ENCODE data around the gene VAV2. TPM values are rescaled to one million over a fixed set of nuclear protein-coding genes. Genes with fewer than 3 reads are reported as not detected.

Gene VAV2
- total RNA-seq, 4 donors from 2014 or later: 15.0 to 25.7 (median 20.5) TPM

DNA sequence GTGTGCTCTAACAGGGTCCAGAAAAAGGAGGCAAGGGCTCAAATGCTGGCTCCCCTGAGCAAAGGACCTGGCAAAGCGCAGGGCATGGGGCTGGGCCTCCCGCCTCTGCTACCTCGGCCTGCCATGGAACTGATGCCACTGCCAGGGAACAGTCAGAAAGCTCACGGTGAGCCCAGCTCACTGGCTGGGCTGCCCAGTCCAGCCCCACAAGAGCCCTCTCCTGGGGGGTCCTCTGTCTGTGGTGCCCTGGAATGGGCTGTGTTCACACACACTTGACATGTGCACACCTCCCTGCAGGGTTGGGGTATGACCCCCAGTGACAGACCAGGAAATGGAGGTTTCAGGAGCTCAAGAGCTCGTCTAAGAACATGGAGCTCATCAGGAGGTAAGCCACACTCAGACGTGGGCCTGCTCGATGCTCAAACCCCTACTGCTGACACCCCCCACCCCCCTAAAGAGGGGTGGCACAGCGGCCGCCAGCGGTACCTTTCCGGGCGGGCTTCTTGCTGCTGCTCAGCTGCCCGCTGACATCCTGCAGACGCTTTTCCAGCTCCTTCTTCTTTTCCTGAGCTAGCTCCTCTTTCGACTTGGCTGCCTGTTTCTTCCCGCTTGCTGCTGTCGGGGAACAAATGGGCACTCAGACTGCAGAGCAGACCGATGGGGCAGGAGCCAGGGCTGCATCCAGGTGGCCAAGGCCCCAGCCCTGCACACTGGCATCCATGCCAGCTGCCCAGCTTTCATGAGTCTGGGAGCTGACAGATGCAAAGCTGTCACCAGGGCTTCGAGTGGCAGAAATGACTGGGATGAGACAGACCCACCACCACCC lies 42.3 kb upstream of the VAV2 start:
- H3K4me3 ChIP-seq (replicated peaks in 1 of 3): no peak overlapping the region
- no peak for TF ChIP-seq POLR2A (IDR thresholded peaks at IDR 0.05)
- TF ChIP-seq, protein P1, sequence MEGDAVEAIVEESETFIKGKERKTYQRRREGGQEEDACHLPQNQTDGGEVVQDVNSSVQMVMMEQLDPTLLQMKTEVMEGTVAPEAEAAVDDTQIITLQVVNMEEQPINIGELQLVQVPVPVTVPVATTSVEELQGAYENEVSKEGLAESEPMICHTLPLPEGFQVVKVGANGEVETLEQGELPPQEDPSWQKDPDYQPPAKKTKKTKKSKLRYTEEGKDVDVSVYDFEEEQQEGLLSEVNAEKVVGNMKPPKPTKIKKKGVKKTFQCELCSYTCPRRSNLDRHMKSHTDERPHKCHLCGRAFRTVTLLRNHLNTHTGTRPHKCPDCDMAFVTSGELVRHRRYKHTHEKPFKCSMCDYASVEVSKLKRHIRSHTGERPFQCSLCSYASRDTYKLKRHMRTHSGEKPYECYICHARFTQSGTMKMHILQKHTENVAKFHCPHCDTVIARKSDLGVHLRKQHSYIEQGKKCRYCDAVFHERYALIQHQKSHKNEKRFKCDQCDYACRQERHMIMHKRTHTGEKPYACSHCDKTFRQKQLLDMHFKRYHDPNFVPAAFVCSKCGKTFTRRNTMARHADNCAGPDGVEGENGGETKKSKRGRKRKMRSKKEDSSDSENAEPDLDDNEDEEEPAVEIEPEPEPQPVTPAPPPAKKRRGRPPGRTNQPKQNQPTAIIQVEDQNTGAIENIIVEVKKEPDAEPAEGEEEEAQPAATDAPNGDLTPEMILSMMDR (IDR thresholded peaks at IDR 0.05): no peak
- H3K4me1 ChIP-seq: no peaks in the 10 kb centered on the region
- DNase-seq: no peak
- H3K27me3 ChIP-seq: no peaks in the 10 kb centered on the region
- WGBS, 2 donors: 96 to 98% methylated on average over 16 to 18 of the region's 19 CpGs
- no peaks in the 10 kb centered on the region for H3K9me3 ChIP-seq
- intact Hi-C loops (cut with DNase I): no loop called here
- no peak overlapping the region for H3K27ac ChIP-seq
- H3K36me3 ChIP-seq: peaks cover 55 to 58% of the 10 kb centered on the region in 2 donors

DNA sequence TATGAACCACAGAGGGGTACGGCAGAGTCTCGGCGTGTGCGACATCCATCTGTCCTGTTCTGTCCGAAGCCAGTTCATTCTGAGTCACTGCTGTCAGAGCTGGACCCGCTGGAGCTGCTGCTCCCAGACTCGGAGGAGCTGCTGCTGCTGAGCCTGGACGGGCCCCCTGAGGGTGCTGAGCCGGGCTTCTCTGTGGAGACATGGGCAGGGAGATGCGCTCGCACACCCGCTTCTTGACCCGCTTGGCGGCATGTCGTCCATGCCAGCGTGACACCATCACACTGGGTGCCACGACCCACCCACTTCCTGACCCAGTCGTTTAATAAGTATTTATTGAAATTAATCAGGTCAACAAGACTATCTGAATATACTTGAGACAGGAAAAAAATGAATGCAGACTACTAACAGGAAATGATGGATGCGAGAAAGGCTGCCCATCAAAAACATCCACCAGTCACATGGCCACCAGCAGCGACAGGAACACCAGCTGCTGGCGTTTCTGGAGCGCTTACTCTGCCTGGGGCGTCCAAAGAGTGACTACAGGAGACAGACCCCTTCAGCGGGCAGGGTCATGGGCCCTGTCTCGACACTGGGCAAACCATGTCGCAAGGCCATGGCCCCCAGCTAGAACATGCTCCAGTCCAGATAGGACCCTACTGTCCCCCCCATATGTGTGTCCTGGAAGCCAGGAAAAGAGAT lies 41.5 kb upstream of the VAV2 start:
- intact Hi-C loops (cut with DNase I): no loop called here
- H3K9me3 ChIP-seq: no peaks in the 10 kb centered on the region
- H3K4me1 ChIP-seq: no peaks in the 10 kb centered on the region
- DNase-seq: no peak
- TF ChIP-seq, protein P1 (IDR thresholded peaks at IDR 0.05): no peak
- TF ChIP-seq POLR2A (IDR thresholded peaks at IDR 0.05): no peak
- peaks cover 48 to 54% of the 10 kb centered on the region in 2 donors for H3K36me3 ChIP-seq
- H3K27me3 ChIP-seq: no peaks in the 10 kb centered on the region
- H3K27ac ChIP-seq: no peak overlapping the region
- WGBS, 2 donors: 95% methylated on average over 26 of the region's 26 CpGs
- H3K4me3 ChIP-seq (replicated peaks in 1 of 3): no peak overlapping the region

DNA sequence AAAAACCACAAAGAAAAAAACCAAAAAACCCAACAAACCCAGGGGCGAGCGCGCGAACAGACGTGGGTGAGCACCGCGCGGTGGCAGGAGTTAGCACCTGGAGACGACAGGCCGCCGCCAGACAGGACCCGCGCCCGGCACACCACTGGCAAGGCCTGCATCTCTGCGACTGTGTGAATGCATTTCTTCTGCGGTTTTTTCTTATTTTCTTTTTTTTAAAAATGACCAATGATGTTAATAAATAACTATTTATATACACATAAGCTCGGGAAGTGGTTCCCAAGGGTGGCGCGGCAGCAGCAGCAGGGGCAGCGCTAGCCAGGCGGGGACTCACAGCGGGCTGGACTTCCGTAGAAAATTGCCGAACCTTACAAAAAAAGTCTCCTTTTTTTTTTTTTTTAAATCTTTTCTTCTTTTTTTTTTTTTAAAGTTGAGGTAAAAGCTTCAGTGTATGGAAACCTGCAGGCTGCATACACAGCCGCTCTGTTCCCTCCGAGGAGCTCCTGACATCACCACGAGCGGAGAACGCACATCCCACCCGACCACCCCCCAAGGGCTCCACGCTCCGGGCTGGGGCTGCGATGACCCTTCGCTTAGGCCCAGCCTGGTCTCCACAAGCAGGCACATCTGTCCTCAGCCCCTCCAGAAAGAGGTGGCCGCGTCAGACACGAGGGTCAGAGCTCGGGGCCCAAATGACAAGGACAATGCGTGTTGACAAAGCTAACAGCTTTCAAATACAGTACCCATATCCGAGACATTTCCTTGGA lies 40.5 kb upstream of the VAV2 start:
- peaks cover 48 to 49% of the 10 kb centered on the region in 2 donors for H3K36me3 ChIP-seq
- no peak overlapping the region for H3K4me3 ChIP-seq (replicated peaks in 1 of 3)
- H3K4me1 ChIP-seq: no peaks in the 10 kb centered on the region
- intact Hi-C loops (cut with DNase I): no loop called here
- DNase-seq: no peak
- TF ChIP-seq, protein P1 (IDR thresholded peaks at IDR 0.05): no peak
- no peak for TF ChIP-seq POLR2A (IDR thresholded peaks at IDR 0.05)
- H3K9me3 ChIP-seq: no peaks in the 10 kb centered on the region
- 94% methylated on average over 39 to 40 of the region's 40 CpGs for WGBS, 2 donors
- no peak overlapping the region for H3K27ac ChIP-seq
- H3K27me3 ChIP-seq: no peaks in the 10 kb centered on the region

DNA sequence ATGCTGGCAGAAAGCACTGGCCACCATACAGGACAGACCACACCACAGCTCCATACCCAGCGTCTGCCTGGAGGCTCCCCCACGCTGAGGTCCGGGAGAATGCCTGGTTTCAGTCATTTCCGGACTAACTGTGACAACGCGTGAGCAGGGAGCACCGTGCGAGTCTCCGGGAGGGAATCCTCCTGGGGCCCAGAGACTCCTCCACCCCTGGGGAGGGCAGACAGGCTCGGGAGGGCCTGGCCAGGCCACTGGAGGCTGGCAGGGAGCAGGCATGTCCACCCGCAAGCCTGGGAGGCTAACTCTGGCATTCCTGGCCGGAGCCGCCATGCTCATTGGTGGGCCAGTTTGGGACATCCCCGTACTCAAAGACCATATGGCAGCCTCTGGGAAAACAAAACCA lies 39.7 kb upstream of the VAV2 start:
- TF ChIP-seq, protein P1 (IDR thresholded peaks at IDR 0.05): no peak
- no peak for TF ChIP-seq POLR2A (IDR thresholded peaks at IDR 0.05)
- DNase-seq: no peak
- Histone ChIP-seq H3K27ac (no peak overlapping the region), H3K27me3 (no peaks in the 10 kb centered on the region), H3K4me1 (no peaks in the 10 kb centered on the region), H3K9me3 (no peaks in the 10 kb centered on the region), H3K4me3 (replicated peaks in 1 of 3) (no peak overlapping the region), H3K36me3 (peaks cover 48 to 49% of the 10 kb centered on the region in 2 donors)
- 93 to 99% methylated on average over 6 to 13 of the region's 14 CpGs for WGBS, 2 donors
- intact Hi-C loops (cut with DNase I): no loop called here
